Lung microvascular endothelial cell (primary cell): ENCODE results near the gene TRUB1. TPM values are rescaled to one million over a fixed set of nuclear protein-coding genes. Genes with fewer than 3 reads are reported as not detected.
A peak's percentile ranks its signal among the peaks of the same experiment; 100 is the strongest.
"Not testable (repeated sequence)": the region's sequence is repeated elsewhere in the genome, so short reads cannot be mapped to it uniquely, and the experiment has no call there.

Source experiments
- DNase-seq, 2 donors: peaks; one replicate each; pipeline versions ENCODE4 v3.0.0 to v3.0.0-alpha.2; 2010; ENCODE audit warnings: low read depth in 2 of 2
- total RNA-seq: library from RNA; depleted of rRNA; stranded (reverse); fragments of >200 nt; gene quantifications from 2 replicates; pipeline ENCODE4 v1.2.1, GENCODE V29; 2014

The TRUB1 gene
- total RNA-seq, result 13.1 and 18.1 TPM in 2 replicates

GRCh38 chr10:114937962-114938855 is at the start of gene TRUB1:
TSS of gene TRUB1 (plus strand) at chr10:114938195. CDS start at chr10:114938254, 59 bp downstream.
- peak; percentile 96 to 97 for DNase-seq

- DNase-seq, result no peak
Measured at GRCh38 chr10:114893251-114893650, 44.7 kb upstream of the TRUB1 start.

GRCh38 chr10:114894911-114895310 is 43.1 kb upstream of the TRUB1 start:
- no peak for DNase-seq

- DNase-seq, result not testable (repeated sequence)
Measured at GRCh38 chr10:114897011-114897410, 41.0 kb upstream of the TRUB1 start.

GRCh38 chr10:114897593-114897992 is 40.4 kb upstream of the TRUB1 start:
- no peak for DNase-seq

GRCh38 chr10:114899982-114900381 is 38.0 kb upstream of the TRUB1 start:
- no peak for DNase-seq

GRCh38 chr10:114900658-114901057 is 37.3 kb upstream of the TRUB1 start:
- DNase-seq, result no peak

GRCh38 chr10:114902151-114902550 is 35.8 kb upstream of the TRUB1 start:
- no peak for DNase-seq

- peak in 1 of 2 donors; percentile 17 for DNase-seq
Measured at GRCh38 chr10:114905450-114905849, 32.5 kb upstream of the TRUB1 start.

- DNase-seq, result peak in 1 of 2 donors; percentile 51
Measured at GRCh38 chr10:114906981-114907380, 31.0 kb upstream of the TRUB1 start.

- DNase-seq, result no peak
Measured at GRCh38 chr10:114908896-114909295, 29.1 kb upstream of the TRUB1 start.

- DNase-seq, result no peak
Measured at GRCh38 chr10:114911052-114911711, 26.8 kb upstream of the TRUB1 start.

- DNase-seq, result no peak
Measured at GRCh38 chr10:114911801-114912469, 26.1 kb upstream of the TRUB1 start.

GRCh38 chr10:114912470-114912859 is 25.5 kb upstream of the TRUB1 start:
- DNase-seq, result no peak

- no peak for DNase-seq
Measured at GRCh38 chr10:114914560-114914959, 23.4 kb upstream of the TRUB1 start.

- no peak for DNase-seq
Measured at GRCh38 chr10:114915294-114915693, 22.7 kb upstream of the TRUB1 start.

- DNase-seq, result no peak
Measured at GRCh38 chr10:114916653-114917052, 21.3 kb upstream of the TRUB1 start.

- DNase-seq, result no peak
Measured at GRCh38 chr10:114917459-114917858, 20.5 kb upstream of the TRUB1 start.

GRCh38 chr10:114917927-114918672 is 19.9 kb upstream of the TRUB1 start:
- no peak for DNase-seq

- no peak for DNase-seq
Measured at GRCh38 chr10:114920459-114920858, 17.5 kb upstream of the TRUB1 start.

- no peak for DNase-seq
Measured at GRCh38 chr10:114922003-114922402, 16.0 kb upstream of the TRUB1 start.
